Measurements from ENCODE around the gene LTBP2.
"Not testable (repeated sequence)": the region's sequence is repeated elsewhere in the genome, so short reads cannot be mapped to it uniquely, and the experiment has no call there.

The LTBP2 gene

GRCh38 chr14:74457565-74457895 lies 154.5 kb downstream of the LTBP2 start:
- no peak for DNase-seq

GRCh38 chr14:74456684-74457564 lies 155.1 kb downstream of the LTBP2 start:
- DNase-seq: no peak

GRCh38 chr14:74454397-74454796 lies 157.6 kb downstream of the LTBP2 start:
- DNase-seq: not testable (repeated sequence)

Measured in anterior cingulate cortex (tissue), 58 donors.